HEK293 (cell line): ENCODE measurements around the gene INPP5D.

Source experiments
- CTCF ChIA-PET: fragments of 350-600 bp; formaldehyde crosslinking; extraction: SDS; loops from one replicate; lab custom pipeline; 2021; ENCODE audit warnings: antibody characterized with exemption; lab: Yijun Ruan, JAX
- POLR2A ChIA-PET: fragments of 300-600 bp; formaldehyde crosslinking; extraction: SDS; loops from one replicate; lab custom pipeline; 2020; ENCODE audit warnings: antibody characterized with exemption, inconsistent platforms; lab: Yijun Ruan, JAX
- H3K27ac ChIP-seq: fragments of 200-500 bp; sonication (Bioruptor generic); 2 replicates; pipeline ENCODE4 v1.5.1; 2014; ENCODE audit warnings: low read depth, low read length, control low read depth, inconsistent platforms; ENCODE audit errors: extremely low read depth
- H3K36me3 ChIP-seq, 2 experiments: fragments of 200-500 bp in 1 of 2; sonication (Bioruptor generic) in 1 of 2; 1 replicate in 1 of 2; 2 replicates in 1 of 2; pipeline ENCODE4 v1.5.1; 2014 to 2017; ENCODE audit warnings: inconsistent platforms in 2 of 2, low read length in 2 of 2; ENCODE audit not compliant: control insufficient read depth in 2 of 2, insufficient read depth in 1 of 2
- H3K4me1 ChIP-seq: fragments of 200-500 bp; sonication (Bioruptor generic); 2 replicates; pipeline ENCODE4 v1.5.1; 2014; ENCODE audit warnings: mild to moderate bottlenecking, low read length, inconsistent platforms; ENCODE audit not compliant: control insufficient read depth, insufficient read depth
- H3K4me3 ChIP-seq: 2 replicates; pipeline ENCODE4 v1.5.1; 2011; ENCODE audit warnings: low read depth, mild to moderate bottlenecking, control low read depth, low read length, moderate library complexity
- H3K9me3 ChIP-seq: fragments of 200-500 bp; sonication (Bioruptor generic); 2 replicates; pipeline ENCODE4 v1.5.1; 2014; ENCODE audit warnings: low read depth, low read length, inconsistent platforms; ENCODE audit not compliant: control insufficient read depth, insufficient read depth
- BCL11A ChIP-seq: fragments of 450-650 bp; formaldehyde crosslinking; IDR thresholded peaks from 2 replicates; pipeline ENCODE4 v1.5.1; 2016; ENCODE audit warnings: low read depth, missing biosample characterization, missing genetic modification characterization
- ELK4 ChIP-seq: IDR thresholded peaks from 2 replicates; pipeline ENCODE4 v1.6.1; 2011; ENCODE audit warnings: mild to moderate bottlenecking, low read depth, low read length, borderline replicate concordance
- KLF10 ChIP-seq: fragments of 450-650 bp; IDR thresholded peaks from 2 replicates; pipeline ENCODE4 v1.5.1; 2018; ENCODE audit warnings: missing biosample characterization, mild to moderate bottlenecking, missing genetic modification characterization
- MYNN ChIP-seq: fragments of 450-650 bp; formaldehyde crosslinking; IDR thresholded peaks from 2 replicates; pipeline ENCODE4 v1.5.1; 2016; ENCODE audit warnings: missing biosample characterization, missing genetic modification characterization, borderline replicate concordance
- RBAK ChIP-seq: fragments of 450-650 bp; formaldehyde crosslinking; IDR thresholded peaks from 2 replicates; pipeline ENCODE4 v1.5.1; 2016; ENCODE audit warnings: missing biosample characterization, missing genetic modification characterization
- TSHZ1 ChIP-seq: fragments of 450-650 bp; formaldehyde crosslinking; IDR thresholded peaks from 2 replicates; pipeline ENCODE4 v1.5.1; 2016; ENCODE audit warnings: missing biosample characterization, missing genetic modification characterization, borderline replicate concordance
- WT1 ChIP-seq: fragments of 450-650 bp; formaldehyde crosslinking; IDR thresholded peaks from 2 replicates; pipeline ENCODE4 v1.5.1; 2016; ENCODE audit warnings: missing biosample characterization, missing genetic modification characterization
- ZBTB48 ChIP-seq: fragments of 450-650 bp; formaldehyde crosslinking; IDR thresholded peaks from 2 replicates; pipeline ENCODE4 v1.5.1; 2016; ENCODE audit warnings: missing biosample characterization, missing genetic modification characterization
- ZFHX2 ChIP-seq: fragments of 450-650 bp; formaldehyde crosslinking; conservative IDR thresholded peaks from 2 replicates; pipeline ENCODE4 v1.5.1; 2016; ENCODE audit warnings: missing biosample characterization, missing genetic modification characterization
- ZFP69B ChIP-seq: fragments of 450-650 bp; formaldehyde crosslinking; IDR thresholded peaks from 2 replicates; pipeline ENCODE4 v1.5.1; 2016; ENCODE audit warnings: missing biosample characterization, missing genetic modification characterization
- ZNF112 ChIP-seq: fragments of 450-650 bp; formaldehyde crosslinking; IDR thresholded peaks from 2 replicates; pipeline ENCODE4 v1.5.0; 2017; ENCODE audit warnings: missing biosample characterization, missing genetic modification characterization
- ZNF266 ChIP-seq: fragments of 450-650 bp; formaldehyde crosslinking; IDR thresholded peaks from 2 replicates; pipeline ENCODE4 v1.5.1; 2016; ENCODE audit warnings: missing biosample characterization, missing genetic modification characterization, low read depth
- ZNF335 ChIP-seq: fragments of 450-650 bp; formaldehyde crosslinking; conservative IDR thresholded peaks from 2 replicates; pipeline ENCODE4 v1.5.1; 2016; ENCODE audit warnings: missing biosample characterization, missing genetic modification characterization
- ZNF350 ChIP-seq: fragments of 450-650 bp; formaldehyde crosslinking; IDR thresholded peaks from 2 replicates; pipeline ENCODE4 v1.5.0; 2017; ENCODE audit warnings: missing biosample characterization, mild to moderate bottlenecking, missing genetic modification characterization
- ZNF394 ChIP-seq: fragments of 450-650 bp; formaldehyde crosslinking; IDR thresholded peaks from 2 replicates; pipeline ENCODE4 v1.5.1; 2016; ENCODE audit warnings: missing biosample characterization, missing genetic modification characterization, mild to moderate bottlenecking, moderate library complexity, borderline replicate concordance
- ZNF561 ChIP-seq: fragments of 450-650 bp; IDR thresholded peaks from 2 replicates; pipeline ENCODE4 v1.5.1; 2018; ENCODE audit warnings: missing biosample characterization, missing genetic modification characterization, borderline replicate concordance
- ZNF654 ChIP-seq: fragments of 450-650 bp; formaldehyde crosslinking; IDR thresholded peaks from 2 replicates; pipeline ENCODE4 v1.5.1; 2016; ENCODE audit warnings: low read depth, missing biosample characterization, missing genetic modification characterization
- ZNF707 ChIP-seq: fragments of 450-650 bp; formaldehyde crosslinking; IDR thresholded peaks from 2 replicates; pipeline ENCODE4 v1.5.1; 2016; ENCODE audit warnings: missing biosample characterization, missing genetic modification characterization
- ZSCAN4 ChIP-seq: fragments of 450-650 bp; formaldehyde crosslinking; IDR thresholded peaks from 2 replicates; pipeline ENCODE4 v1.5.1; 2017; ENCODE audit warnings: missing biosample characterization, missing genetic modification characterization
- ZXDB ChIP-seq: fragments of 450-650 bp; formaldehyde crosslinking; IDR thresholded peaks from 2 replicates; pipeline ENCODE4 v1.5.1; 2016; ENCODE audit warnings: missing biosample characterization, missing genetic modification characterization
- TF ChIP-seq, protein P1 (sequence below): fragments of 450-650 bp; formaldehyde crosslinking; IDR thresholded peaks from 2 replicates; pipeline ENCODE4 v1.5.1; 2016; ENCODE audit warnings: missing biosample characterization, missing genetic modification characterization
- TF ChIP-seq, protein P2 (sequence below): fragments of 450-650 bp; formaldehyde crosslinking; IDR thresholded peaks from 2 replicates; pipeline ENCODE4 v1.5.1; 2016; ENCODE audit warnings: missing biosample characterization, missing genetic modification characterization
- TF ChIP-seq, protein P3 (sequence below): fragments of 450-650 bp; formaldehyde crosslinking; IDR thresholded peaks from 2 replicates; pipeline ENCODE4 v1.5.1; 2016; ENCODE audit warnings: missing biosample characterization, missing genetic modification characterization

Gene INPP5D

GRCh38 chr2:233210843-233211547, 150.9 kb downstream of the INPP5D start:
- no peaks in the 10 kb centered on the region for H3K9me3 ChIP-seq
- TF ChIP-seq, protein P1, sequence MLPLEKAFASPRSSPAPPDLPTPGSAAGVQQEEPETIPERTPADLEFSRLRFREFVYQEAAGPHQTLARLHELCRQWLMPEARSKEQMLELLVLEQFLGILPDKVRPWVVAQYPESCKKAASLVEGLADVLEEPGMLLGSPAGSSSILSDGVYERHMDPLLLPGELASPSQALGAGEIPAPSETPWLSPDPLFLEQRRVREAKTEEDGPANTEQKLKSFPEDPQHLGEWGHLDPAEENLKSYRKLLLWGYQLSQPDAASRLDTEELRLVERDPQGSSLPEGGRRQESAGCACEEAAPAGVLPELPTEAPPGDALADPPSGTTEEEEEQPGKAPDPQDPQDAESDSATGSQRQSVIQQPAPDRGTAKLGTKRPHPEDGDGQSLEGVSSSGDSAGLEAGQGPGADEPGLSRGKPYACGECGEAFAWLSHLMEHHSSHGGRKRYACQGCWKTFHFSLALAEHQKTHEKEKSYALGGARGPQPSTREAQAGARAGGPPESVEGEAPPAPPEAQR = no peak
- TF ChIP-seq TSHZ1 (tag by site-specific recombination) = no peak
- no peak for TF ChIP-seq ZFHX2
- no peak for TF ChIP-seq ZNF335 (tag by site-specific recombination)
- TF ChIP-seq MYNN = no peak
- TF ChIP-seq, protein P2, sequence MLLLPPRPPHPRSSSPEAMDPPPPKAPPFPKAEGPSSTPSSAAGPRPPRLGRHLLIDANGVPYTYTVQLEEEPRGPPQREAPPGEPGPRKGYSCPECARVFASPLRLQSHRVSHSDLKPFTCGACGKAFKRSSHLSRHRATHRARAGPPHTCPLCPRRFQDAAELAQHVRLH (tag by site-specific recombination) = no peak
- no peak for TF ChIP-seq ZNF266 (tag by site-specific recombination)
- TF ChIP-seq, protein P3, sequence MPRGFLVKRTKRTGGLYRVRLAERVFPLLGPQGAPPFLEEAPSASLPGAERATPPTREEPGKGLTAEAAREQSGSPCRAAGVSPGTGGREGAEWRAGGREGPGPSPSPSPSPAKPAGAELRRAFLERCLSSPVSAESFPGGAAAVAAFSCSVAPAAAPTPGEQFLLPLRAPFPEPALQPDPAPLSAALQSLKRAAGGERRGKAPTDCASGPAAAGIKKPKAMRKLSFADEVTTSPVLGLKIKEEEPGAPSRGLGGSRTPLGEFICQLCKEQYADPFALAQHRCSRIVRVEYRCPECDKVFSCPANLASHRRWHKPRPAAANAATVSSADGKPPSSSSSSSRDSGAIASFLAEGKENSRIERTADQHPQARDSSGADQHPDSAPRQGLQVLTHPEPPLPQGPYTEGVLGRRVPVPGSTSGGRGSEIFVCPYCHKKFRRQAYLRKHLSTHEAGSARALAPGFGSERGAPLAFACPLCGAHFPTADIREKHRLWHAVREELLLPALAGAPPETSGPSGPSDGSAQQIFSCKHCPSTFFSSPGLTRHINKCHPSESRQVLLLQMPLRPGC = no peak
- TF ChIP-seq ZBTB48 (tag by site-specific recombination) = no peak
- no peak for TF ChIP-seq ZNF654 (tag by site-specific recombination)
- H3K36me3 ChIP-seq = no peaks in the 10 kb centered on the region
- POLR2A ChIA-PET = no interaction called here
- no peak overlapping the region for H3K4me3 ChIP-seq
- no peak overlapping the region for H3K27ac ChIP-seq
- H3K4me1 ChIP-seq = no peaks in the 10 kb centered on the region
- CTCF ChIA-PET = interaction anchor here (1.2 kb wide), 1 partner anchor 156 kb away, joined by 4 read pairs; no protein-coding TSS in a partner anchor

DNA sequence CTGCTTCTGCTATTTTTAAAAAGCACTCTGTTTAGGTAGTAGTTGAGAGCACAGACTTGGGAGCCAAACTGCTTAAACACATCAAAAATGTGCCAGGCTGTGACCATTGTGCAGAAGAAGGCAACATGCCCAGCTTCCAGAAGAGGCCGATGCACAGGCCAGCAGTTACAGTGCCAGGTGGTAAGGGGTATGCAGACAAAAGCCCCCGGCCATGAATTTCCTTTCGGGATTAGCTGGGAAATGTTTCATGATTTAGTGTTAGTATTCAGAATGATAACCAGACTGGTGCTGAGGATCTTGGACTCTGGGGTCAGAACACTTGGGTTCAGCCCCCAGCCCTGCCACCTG, 151.4 kb downstream of the INPP5D start:
- no peaks in the 10 kb centered on the region for H3K4me1 ChIP-seq
- CTCF ChIA-PET = no interaction called here
- POLR2A ChIA-PET = no interaction called here
- H3K27ac ChIP-seq = no peak overlapping the region
- no peaks in the 10 kb centered on the region for H3K9me3 ChIP-seq
- no peak overlapping the region for H3K4me3 ChIP-seq
- TF ChIP-seq KLF10 (tag by site-specific recombination) (no peak), ZSCAN4 (tag by site-specific recombination) (no peak), RBAK (no peak), ZBTB48 (tag by site-specific recombination) (no peak), ZXDB (tag by site-specific recombination) (no peak), ZFP69B (no peak), ELK4 (no peak), ZNF394 (tag by site-specific recombination) (no peak), ZNF350 (tag by site-specific recombination) (no peak), BCL11A (tag by site-specific recombination) (no peak), WT1 (tag by site-specific recombination) (no peak), ZNF112 (tag by site-specific recombination) (no peak), ZNF707 (tag by site-specific recombination) (no peak), ZNF561 (tag by site-specific recombination) (no peak)
- TF ChIP-seq, all 188 proteins: peak for 0
- H3K36me3 ChIP-seq = no peaks in the 10 kb centered on the region
